Prostate gland (tissue), 2 donors: ENCODE measurements around the gene SREBF2.

Experiments used
- POLR2AphosphoS5 ChIP-seq: sonication (generic); formaldehyde crosslinking; IDR thresholded peaks from one replicate; pipeline ENCODE4 v1.6.1; 2017; ENCODE audit warnings: antibody characterized with exemption
- TF ChIP-seq, protein P1 (sequence below), 4 experiments: fragments of 200-600 bp in 2 of 4; fragments of 450-650 bp in 2 of 4; sonication (generic) in 2 of 4; IDR thresholded peaks; 1 replicate in 3 of 4; 2 replicates in 1 of 4; pipeline ENCODE4 v1.5.1; 2016 to 2019; ENCODE audit warnings: antibody characterized with exemption in 4 of 4, mild to moderate bottlenecking in 2 of 4, moderate library complexity in 2 of 4

DNA sequence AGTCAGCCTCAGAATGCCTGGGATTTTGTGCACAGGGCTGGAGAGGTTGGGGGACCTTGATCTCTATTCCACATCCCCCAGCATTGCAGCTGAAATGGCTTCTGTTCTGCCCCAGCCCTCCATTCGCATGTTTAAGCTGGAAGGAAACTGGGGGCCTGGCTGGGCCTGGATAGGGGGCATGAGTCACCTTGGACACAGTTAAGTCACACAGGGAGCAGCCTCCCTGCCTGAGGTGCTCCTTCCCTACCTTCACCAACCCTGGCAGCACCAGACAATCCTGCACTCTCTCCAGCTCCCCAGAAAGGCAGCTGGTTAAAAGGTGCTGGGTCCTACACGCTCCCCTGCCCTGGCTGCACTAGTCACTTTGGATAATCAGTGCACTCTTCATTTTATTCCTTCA, 119.8 kb downstream of the SREBF2 start:
- no peak for TF ChIP-seq POLR2AphosphoS5
- TF ChIP-seq, protein P1, sequence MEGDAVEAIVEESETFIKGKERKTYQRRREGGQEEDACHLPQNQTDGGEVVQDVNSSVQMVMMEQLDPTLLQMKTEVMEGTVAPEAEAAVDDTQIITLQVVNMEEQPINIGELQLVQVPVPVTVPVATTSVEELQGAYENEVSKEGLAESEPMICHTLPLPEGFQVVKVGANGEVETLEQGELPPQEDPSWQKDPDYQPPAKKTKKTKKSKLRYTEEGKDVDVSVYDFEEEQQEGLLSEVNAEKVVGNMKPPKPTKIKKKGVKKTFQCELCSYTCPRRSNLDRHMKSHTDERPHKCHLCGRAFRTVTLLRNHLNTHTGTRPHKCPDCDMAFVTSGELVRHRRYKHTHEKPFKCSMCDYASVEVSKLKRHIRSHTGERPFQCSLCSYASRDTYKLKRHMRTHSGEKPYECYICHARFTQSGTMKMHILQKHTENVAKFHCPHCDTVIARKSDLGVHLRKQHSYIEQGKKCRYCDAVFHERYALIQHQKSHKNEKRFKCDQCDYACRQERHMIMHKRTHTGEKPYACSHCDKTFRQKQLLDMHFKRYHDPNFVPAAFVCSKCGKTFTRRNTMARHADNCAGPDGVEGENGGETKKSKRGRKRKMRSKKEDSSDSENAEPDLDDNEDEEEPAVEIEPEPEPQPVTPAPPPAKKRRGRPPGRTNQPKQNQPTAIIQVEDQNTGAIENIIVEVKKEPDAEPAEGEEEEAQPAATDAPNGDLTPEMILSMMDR (IDR thresholded peaks at IDR 0.05) = no peak
